MV-4-11 (cell line): ENCODE results near the gene LAYN.
A peak's percentile ranks its signal among the peaks of the same experiment; 100 is the strongest.

Source experiments
- DNase-seq: peaks from one replicate; lab custom pipeline; 2025; lab: John Stamatoyannopoulos, UW

LAYN gene

GRCh38 chr11:111540114-111540936 is at the start of gene LAYN:
TSS of gene LAYN (plus strand) at chr11:111540720. CDS start at chr11:111540844, 124 bp downstream.
- no peak for DNase-seq

- no peak for DNase-seq
These were observed 46.5 kb upstream of the LAYN start for GRCh38 chr11:111494040-111494439.

GRCh38 chr11:111499483-111499882 is 41.0 kb upstream of the LAYN start:
- DNase-seq: no peak

- no peak for DNase-seq
These were observed 40.0 kb upstream of the LAYN start for GRCh38 chr11:111500481-111500880.

GRCh38 chr11:111502611-111503010 is 37.9 kb upstream of the LAYN start:
- DNase-seq: no peak

GRCh38 chr11:111510311-111510710 is 30.2 kb upstream of the LAYN start:
- no peak for DNase-seq

- no peak for DNase-seq
These were observed 28.0 kb upstream of the LAYN start, which contains the start of gene BTG4 for GRCh38 chr11:111512296-111513239. TSS of gene BTG4 (minus strand) at chr11:111512386. CDS start at chr11:111498776, 13,610 bp downstream.

- DNase-seq: no peak
These were observed 27.3 kb upstream of the LAYN start for GRCh38 chr11:111513240-111513605.

GRCh38 chr11:111514216-111515031 is 26.1 kb upstream of the LAYN start, which contains the start of gene HOATZ:
TSS of gene HOATZ (plus strand) at chr11:111514778. CDS start at chr11:111514785, 7 bp downstream.
- no peak for DNase-seq

GRCh38 chr11:111515591-111515990 is 24.9 kb upstream of the LAYN start:
- DNase-seq: no peak

GRCh38 chr11:111518668-111519067 is 21.9 kb upstream of the LAYN start:
- DNase-seq: no peak

GRCh38 chr11:111520560-111520959 is 20.0 kb upstream of the LAYN start:
- no peak for DNase-seq

- DNase-seq: no peak
These were observed 19.4 kb upstream of the LAYN start for GRCh38 chr11:111521135-111521534.

GRCh38 chr11:111522426-111522825 is 18.1 kb upstream of the LAYN start:
- DNase-seq: no peak

- DNase-seq: no peak
These were observed 17.2 kb upstream of the LAYN start for GRCh38 chr11:111523343-111523742.

- DNase-seq: peak; percentile 57
These were observed 16.5 kb upstream of the LAYN start for GRCh38 chr11:111524056-111524455.

GRCh38 chr11:111525456-111525855 is 15.1 kb upstream of the LAYN start:
- no peak for DNase-seq

- DNase-seq: no peak
These were observed 14.0 kb upstream of the LAYN start for GRCh38 chr11:111526501-111526900.

GRCh38 chr11:111527279-111527678 is 13.2 kb upstream of the LAYN start:
- no peak for DNase-seq

GRCh38 chr11:111528557-111528956 is 12.0 kb upstream of the LAYN start:
- DNase-seq: no peak

GRCh38 chr11:111530091-111530490 is 10.4 kb upstream of the LAYN start:
- peak; percentile 79 for DNase-seq

- no peak for DNase-seq
These were observed 9.4 kb upstream of the LAYN start for GRCh38 chr11:111531136-111531535.
